Bladder microvascular endothelial cell (primary cell): Measurements from ENCODE around the gene LYSET. TPM values are rescaled to one million over a fixed set of nuclear protein-coding genes. Genes with fewer than 3 reads are reported as not detected.

Experiments
- total RNA-seq: library from RNA; depleted of rRNA; stranded (reverse); fragments of >200 nt; gene quantifications from 2 replicates; pipeline ENCODE4 v1.2.3, GENCODE V29; 2014

LYSET gene
- 5.2 and 12.2 TPM in 2 replicates for total RNA-seq

DNA sequence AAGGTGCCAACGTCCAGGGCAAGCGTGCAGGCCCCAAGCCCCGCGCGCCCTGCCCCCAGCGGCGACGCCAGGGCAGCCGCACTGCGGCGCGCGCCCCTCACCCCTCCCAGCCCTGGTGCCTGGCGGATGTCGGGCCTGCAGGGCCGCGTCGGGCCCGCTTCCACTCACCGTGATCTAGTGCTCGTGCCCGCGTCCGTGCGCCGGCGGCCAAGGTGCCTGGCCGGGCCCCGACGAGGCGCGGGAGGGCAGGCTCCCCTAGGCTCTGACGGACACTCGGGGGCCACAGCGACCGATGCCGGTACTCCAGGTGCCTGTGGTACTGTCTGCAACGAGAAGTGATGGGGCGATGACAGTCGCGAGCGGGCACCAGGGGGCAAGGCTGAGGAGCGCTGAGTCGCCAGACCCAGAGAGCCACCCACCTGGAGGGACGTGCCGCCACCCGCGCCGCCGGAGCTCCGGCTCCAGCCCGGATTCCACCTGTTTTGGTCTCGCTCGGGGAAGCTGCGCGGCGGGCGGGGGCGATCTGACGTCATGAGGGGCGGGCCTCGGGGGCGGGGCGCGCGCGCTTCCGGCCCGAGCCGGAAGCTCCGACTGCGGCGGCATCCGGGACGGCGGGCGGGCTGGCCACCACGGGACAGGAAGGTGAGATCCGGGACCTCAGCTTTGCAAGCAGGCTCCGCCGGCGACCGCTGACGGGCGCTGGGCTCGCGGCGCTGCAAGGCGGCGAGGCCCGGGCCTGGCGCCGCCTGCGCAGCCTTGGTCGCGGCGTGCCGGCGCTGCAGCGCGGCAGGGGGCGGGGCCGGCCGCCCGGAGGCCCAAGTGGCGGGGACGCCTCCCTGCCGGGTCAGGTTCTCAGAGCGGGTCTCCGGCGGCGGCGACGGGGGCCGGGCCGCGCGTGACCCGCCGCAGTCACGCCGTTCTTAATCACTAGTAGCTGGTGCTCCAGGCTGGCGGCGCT is at the start of gene LYSET, which contains the start of gene MOAP1:
TSS of gene LYSET (plus strand) at position 927 of the 958 bp plus-strand sequence. CDS start 89 bp downstream, outside the sequence.
TSS of gene MOAP1 (minus strand) at position 507 of the 958 bp plus-strand sequence. CDS start 655 bp downstream, outside the sequence.

GRCh38 chr14:93206793-93207467 is 21.8 kb downstream of the LYSET start, which contains the start of the genes GON7 and UBR7:
TSS of gene GON7 (minus strand) at chr14:93207065. CDS start at chr14:93207037, 28 bp downstream.
TSS of gene UBR7 (plus strand) at chr14:93207256. CDS start at chr14:93207292, 36 bp downstream.

Other genes with a start within 250 kb of the LYSET start
- gene ITPK1, start 69.4 kb upstream of the LYSET start, total RNA-seq: 18.1 and 34.5 TPM in 2 replicates
- gene MOAP1, start 420 bp upstream of the LYSET start, total RNA-seq: 14.1 and 27.1 TPM in 2 replicates
- 13.6 and 16.0 TPM in 2 replicates for gene GON7, start 21.7 kb downstream of the LYSET start, total RNA-seq
- 41.4 and 58.7 TPM in 2 replicates for gene UBR7, start 21.9 kb downstream of the LYSET start, total RNA-seq
- 13.9 and 30.8 TPM in 2 replicates for gene BTBD7, start 147.7 kb downstream of the LYSET start, total RNA-seq
- gene COX8C, start 161.9 kb downstream of the LYSET start, total RNA-seq: not detected in 2 replicates
- 0.06 TPM in 1 of 2 replicates, not detected in the other for gene UNC79, start 245.6 kb downstream of the LYSET start, total RNA-seq